HG02938 (cell line): ENCODE measurements around the gene FAT2.
"Not testable (repeated sequence)": the region's sequence is repeated elsewhere in the genome, so short reads cannot be mapped to it uniquely, and the experiment has no call there.

ENCODE experiments used
- ATAC-seq: cut with Tn5 transposase; IDR thresholded peaks from one replicate; pipeline ENCODE4 v1.9.1; 2021; ENCODE audit warnings: mild to moderate bottlenecking, moderate library complexity; ENCODE audit not compliant: unreplicated experiment

The FAT2 gene

DNA sequence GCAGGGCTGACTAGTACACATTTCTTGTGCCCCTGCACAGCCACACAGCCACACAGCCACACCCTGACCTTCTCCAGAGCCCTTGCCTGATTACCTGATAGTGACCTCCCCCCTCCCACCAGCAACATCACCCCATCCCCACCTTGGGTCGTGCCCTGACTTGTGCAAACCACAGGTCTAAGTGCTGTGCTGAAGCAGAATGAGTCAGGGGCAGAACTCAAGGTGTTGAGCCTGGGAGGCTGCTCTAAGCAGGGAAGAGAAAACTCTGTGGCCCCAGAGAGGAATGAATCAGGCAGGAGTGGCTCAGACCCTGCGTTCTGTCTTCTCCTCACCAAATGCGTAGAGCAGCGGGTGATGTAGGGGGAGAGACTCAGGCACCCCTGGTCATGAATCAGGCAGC lies 24.3 kb upstream of the FAT2 start:
- ATAC-seq: no peak

- no peak for ATAC-seq
These were observed 23.4 kb upstream of the FAT2 start for GRCh38 chr5:151614565-151614964.

- ATAC-seq: peak; percentile 74
These were observed 21.7 kb upstream of the FAT2 start for GRCh38 chr5:151612689-151613427.

- no peak for ATAC-seq
These were observed 20.1 kb upstream of the FAT2 start for GRCh38 chr5:151611127-151611775.

- ATAC-seq: no peak
These were observed 17.4 kb upstream of the FAT2 start for GRCh38 chr5:151608522-151608921.

DNA sequence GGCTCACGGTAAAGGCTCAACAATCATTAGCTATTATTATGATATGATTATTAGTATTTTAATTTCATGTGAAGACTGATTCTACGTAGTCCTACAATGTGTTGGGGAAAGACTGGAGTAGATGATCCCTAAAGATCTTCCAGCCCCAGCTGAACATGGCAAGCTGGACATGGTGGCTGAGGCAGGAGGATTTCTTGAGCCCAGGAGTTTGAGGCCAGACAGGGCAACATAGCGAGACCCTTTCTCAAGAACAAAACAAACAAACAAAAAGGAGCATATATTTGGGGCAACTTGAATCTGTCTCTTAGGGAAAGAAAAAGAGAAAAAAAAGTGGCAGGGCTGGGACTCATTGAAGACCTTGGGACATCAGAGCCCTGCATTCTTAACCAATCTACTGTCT lies 16.2 kb upstream of the FAT2 start:
- no peak for ATAC-seq

DNA sequence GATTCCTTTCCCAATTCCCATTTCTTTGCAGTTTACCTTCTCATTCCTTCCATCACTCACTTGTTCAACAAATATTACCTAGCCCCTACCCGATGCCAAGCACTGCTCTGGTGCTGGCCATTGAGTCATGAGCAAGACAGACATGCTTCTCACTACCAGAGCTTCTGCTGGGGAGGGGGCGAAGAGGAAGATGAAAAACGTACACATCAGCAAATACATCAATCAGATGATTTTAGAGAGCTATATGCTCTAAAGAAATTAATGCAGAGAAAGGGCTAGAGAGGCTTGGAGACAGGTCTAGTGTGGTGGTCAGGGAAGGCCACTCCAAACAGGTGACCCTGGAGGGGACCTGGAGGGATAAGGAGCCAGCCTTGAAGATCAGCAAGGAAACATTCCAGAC lies 14.4 kb upstream of the FAT2 start:
- ATAC-seq: no peak

DNA sequence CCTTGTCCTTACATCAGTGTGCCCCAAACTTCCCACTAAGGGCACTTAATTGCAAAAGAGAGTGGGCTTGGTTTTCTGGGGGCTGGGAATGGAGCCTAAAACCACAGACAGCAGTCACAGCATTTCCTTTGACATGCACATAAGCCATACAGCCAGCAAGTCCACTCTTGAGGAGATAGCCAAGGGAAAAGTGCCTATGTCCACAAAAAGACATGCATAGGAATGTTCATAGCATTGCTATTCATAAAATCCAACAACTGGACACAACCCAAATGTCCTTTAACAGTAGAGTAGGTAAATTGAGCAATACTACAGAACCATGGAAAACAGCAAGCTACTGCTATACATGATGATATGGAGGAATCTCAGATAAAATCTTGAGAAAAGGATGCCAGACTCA lies 11.7 kb upstream of the FAT2 start:
- no peak for ATAC-seq

DNA sequence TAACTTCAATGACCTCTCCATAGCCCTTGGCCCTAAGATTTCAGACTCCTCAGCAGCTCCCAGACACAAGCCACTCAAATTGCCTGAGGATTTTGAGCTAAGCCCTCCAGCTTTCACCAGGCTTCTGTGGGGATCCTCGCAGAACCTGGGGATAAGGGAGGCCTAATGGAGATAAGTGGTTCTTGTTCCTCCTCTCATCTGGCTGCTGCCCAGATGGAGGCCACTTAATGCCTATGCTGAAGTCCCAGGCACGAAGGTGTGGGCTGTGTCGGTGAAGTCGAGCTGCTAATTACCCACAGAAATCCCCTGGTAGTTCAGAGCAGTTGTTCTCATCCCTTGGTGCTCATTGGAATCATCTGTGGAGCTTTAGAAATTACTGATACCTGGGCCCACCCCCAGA lies 10.3 kb upstream of the FAT2 start:
- ATAC-seq: no peak

- ATAC-seq: no peak
These were observed 9.0 kb upstream of the FAT2 start for GRCh38 chr5:151600069-151600665.

DNA sequence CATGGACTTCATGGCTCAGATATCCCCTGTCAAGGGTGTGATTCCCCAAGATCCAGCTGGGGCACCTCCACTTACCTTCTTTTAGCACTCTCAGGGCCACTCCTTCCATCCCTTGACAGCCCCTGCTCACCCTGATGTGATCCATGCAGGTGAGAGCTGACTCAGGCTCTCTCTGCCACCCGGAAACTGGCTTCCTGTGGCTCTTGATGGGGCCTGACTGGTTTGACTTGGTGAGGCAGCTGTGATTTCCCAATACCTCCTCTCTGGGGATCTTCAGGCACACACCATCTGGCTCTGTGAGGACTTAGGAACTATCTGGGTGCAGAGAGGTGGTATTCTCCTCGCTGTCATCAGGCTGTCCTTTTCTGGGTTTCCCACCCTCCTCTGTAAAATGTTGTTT lies 7.9 kb upstream of the FAT2 start:
- no peak for ATAC-seq

GRCh38 chr5:151598549-151598948 lies 7.4 kb upstream of the FAT2 start:
- ATAC-seq: no peak

GRCh38 chr5:151597749-151598148 lies 6.6 kb upstream of the FAT2 start:
- ATAC-seq: no peak

GRCh38 chr5:151596828-151597539 lies 5.9 kb upstream of the FAT2 start:
- ATAC-seq: no peak

DNA sequence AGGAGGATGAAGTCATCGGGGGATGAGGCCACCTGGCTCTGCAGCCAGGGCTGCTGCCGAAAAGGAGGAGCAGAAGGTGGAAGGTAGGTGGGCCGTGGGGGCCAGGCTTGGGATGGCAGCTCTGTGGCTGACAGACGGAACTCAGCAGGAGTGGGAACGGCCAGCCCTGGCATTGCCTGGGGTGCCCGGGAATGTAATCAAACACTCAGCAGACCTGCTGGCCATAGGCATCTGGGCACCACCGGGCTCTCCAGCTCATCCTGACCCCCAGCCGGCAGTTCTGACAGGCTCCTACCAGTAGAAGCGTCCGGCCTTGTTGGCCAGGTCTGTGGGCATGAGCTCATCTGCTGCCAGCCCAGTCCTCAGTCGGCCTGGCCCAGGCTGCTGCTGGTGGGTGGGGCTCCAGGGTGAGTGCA lies 4.3 kb upstream of the FAT2 start:
- ATAC-seq: no peak

GRCh38 chr5:151592855-151593408 lies 1.8 kb upstream of the FAT2 start:
- peak; percentile 70 for ATAC-seq

GRCh38 chr5:151589878-151590570 lies 1.1 kb downstream of the FAT2 start:
- ATAC-seq: no peak

GRCh38 chr5:151587796-151588555 lies 3.2 kb downstream of the FAT2 start:
- no peak for ATAC-seq

DNA sequence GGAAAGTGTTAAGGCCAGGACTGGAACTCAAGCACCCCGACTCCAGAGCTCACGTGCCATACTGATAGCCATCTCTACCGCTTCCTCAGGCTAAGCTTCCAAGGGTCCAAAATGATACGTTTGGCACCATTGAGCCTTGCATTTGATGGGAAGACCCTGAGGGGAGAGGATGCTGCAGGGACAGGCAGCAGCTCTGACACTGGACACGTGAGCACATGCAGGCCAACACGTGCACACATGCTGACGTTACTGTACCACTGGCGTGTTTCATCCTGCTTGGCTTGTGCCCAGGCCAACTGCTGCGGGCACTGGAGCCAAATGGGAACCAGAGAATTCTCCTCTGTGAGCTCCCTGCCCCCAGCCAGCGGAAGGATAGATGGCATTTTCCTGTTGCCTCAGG lies 5.2 kb downstream of the FAT2 start:
- no peak for ATAC-seq

GRCh38 chr5:151585344-151585743 lies 5.8 kb downstream of the FAT2 start:
- ATAC-seq: not testable (repeated sequence)
